Neural cell (in vitro differentiated cells): ENCODE results near the gene CSMD2.

Source experiments
- CTCF ChIP-seq: fragments of 450-650 bp; IDR thresholded peaks from 2 replicates; pipeline ENCODE4 v1.5.1; 2014; ENCODE audit warnings: antibody characterized with exemption, mild to moderate bottlenecking, moderate library complexity; ENCODE audit not compliant: poor library complexity, severe bottlenecking
- EZH2 ChIP-seq: fragments of 200-600, 300-800 bp; shearing (Covaris generic), sonication (generic); IDR thresholded peaks from 2 replicates; pipeline ENCODE4 v1.6.1; 2014; ENCODE audit warnings: antibody characterized with exemption, low read length, borderline replicate concordance, mild to moderate bottlenecking; ENCODE audit not compliant: insufficient read depth, poor library complexity, severe bottlenecking
- REST ChIP-seq: IDR thresholded peaks from 2 replicates; pipeline ENCODE4 v1.6.1; 2012; ENCODE audit warnings: borderline replicate concordance

DNA sequence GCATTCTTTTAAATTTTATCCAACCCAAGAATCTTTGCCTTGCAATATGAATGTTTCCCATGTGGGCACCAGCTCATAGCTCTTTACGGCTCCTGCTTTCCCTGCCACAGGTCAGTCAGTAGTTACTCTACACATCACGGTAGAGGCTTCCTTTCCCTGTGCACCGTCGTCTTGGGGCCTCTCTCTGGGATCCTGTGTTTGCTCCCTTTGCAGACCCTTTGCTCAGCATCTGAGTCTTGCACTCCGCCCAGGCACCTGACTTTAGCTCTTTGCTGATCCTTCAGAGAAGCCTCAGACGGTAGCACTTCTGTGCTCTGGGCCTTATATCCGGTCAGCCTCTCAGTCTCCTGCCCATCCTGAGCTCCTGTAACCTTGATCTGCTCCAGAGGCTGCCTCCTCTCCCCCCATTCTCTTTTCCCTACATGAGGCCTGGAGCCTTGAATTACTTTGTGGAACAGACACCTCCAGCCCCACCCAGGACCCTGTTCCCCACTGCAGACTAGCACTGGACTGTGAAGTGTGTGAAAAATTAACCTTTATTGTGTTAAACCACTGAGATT lies 484.7 kb downstream of the CSMD2 start:
- TF ChIP-seq CTCF (no peak), REST (no peak), EZH2 (no peak)
